ENCODE data around the gene DCX. TPM values are rescaled to one million over a fixed set of nuclear protein-coding genes. Genes with fewer than 3 reads are reported as not detected.

The DCX gene
- total and polyA plus RNA-seq, 2 donors (not counting 1 experiment from before 2014, with no cell fraction given), result not detected

DNA sequence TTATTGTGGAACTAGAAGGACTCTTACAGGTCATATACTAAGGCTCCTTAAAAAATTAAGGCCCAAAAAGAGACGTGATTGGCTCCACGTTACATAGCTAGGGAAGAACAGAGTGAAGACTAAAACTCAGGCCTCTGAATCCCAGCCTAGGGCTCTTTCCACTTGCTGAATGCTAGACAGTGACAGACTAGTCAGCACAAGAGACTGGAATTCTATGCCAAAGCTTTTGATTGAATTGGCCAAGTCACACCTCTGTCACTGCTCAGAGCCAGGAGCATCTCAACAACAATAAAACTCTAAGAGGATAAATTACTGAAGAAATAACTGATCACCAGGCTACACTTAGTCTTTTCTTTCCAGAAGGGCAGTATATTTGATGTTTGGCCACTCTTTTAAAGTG, 16.8 kb downstream of the DCX start:
- intact Hi-C loops (cut with micrococcal nuclease), result no loop called here
- H3K27me3 Mint-ChIP-seq, result no peaks in the 10 kb centered on the region
- no CpG with 5 or more reads among the region's 2 CpGs for WGBS (ENCODE audit: insufficient coverage)

DNA sequence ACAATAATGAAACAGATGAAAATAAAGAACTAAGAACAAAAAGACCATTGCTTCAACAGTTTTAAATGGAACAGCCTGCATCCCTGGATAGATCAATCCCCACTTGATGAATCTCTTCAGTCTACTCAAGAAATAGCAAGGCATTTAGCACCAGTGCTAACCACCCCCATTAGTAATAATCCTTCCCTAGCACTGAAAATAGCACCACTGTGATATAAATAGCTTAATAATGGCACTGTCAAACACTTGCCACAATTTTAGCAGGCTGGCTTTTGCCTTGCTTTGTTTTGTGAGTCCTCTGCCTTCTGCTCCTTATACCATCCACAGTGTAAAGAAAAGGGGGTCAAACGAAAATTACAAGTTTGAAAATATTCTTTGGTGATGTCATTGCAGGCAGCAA, 17.4 kb downstream of the DCX start:
- no peaks in the 10 kb centered on the region for H3K27me3 ChIP-seq (replicated peaks in 1 of 4; ENCODE audit: control extremely low read depth in 1 of 4, control insufficient read depth in 3 of 4, insufficient read depth in 4 of 4, low read length in 3 of 4)
- no peaks in the 10 kb centered on the region for H3K9me3 ChIP-seq (ENCODE audit: control extremely low read depth in 1 of 3, control insufficient read depth in 2 of 3, insufficient read depth in 1 of 3, low read length in 2 of 3)
- CTCF ChIA-PET, result no interaction called here
- no peaks in the 10 kb centered on the region for H4K20me1 ChIP-seq (ENCODE audit: control insufficient read depth, insufficient read depth, low read length, poor library complexity, severe bottlenecking)
- Mint-ChIP-seq H3K27me3 (no peaks in the 10 kb centered on the region), H3K9me3 (ENCODE audit: insufficient read depth) (no peaks in the 10 kb centered on the region), H3K27ac (no peak overlapping the region), H3K4me1 (no peaks in the 10 kb centered on the region), H3K4me3 (no peak overlapping the region)
- no peak overlapping the region for H3K4me3 ChIP-seq (ENCODE audit: control extremely low read depth in 1 of 5, extremely low read depth in 1 of 5, insufficient read depth in 1 of 5, low read depth in 2 of 5, low read length in 4 of 5)
- DNase-seq, result no peak
- H3K9ac ChIP-seq (ENCODE audit: low read length), result no peak overlapping the region
- POLR2A ChIA-PET, result no interaction called here
- H3K4me2 ChIP-seq (replicated peaks; ENCODE audit: low read depth, low read length, poor library complexity, severe bottlenecking), result no peak overlapping the region
- no peaks in the 10 kb centered on the region for H3K79me2 ChIP-seq (ENCODE audit: control insufficient read depth, insufficient read depth, low read length)
- H3K36me3 ChIP-seq (replicated peaks in 1 of 2; ENCODE audit: control extremely low read depth in 1 of 2, control insufficient read depth in 1 of 2, extremely low read depth in 1 of 2, insufficient read depth in 2 of 2, low read length in 1 of 2), result no peaks in the 10 kb centered on the region
- no peak for TF ChIP-seq EZH2 (IDR thresholded peaks at IDR 0.05; ENCODE audit: borderline replicate concordance, insufficient read depth, low read depth, low read length, poor library complexity, severe bottlenecking)
- TF ChIP-seq, protein P1, sequence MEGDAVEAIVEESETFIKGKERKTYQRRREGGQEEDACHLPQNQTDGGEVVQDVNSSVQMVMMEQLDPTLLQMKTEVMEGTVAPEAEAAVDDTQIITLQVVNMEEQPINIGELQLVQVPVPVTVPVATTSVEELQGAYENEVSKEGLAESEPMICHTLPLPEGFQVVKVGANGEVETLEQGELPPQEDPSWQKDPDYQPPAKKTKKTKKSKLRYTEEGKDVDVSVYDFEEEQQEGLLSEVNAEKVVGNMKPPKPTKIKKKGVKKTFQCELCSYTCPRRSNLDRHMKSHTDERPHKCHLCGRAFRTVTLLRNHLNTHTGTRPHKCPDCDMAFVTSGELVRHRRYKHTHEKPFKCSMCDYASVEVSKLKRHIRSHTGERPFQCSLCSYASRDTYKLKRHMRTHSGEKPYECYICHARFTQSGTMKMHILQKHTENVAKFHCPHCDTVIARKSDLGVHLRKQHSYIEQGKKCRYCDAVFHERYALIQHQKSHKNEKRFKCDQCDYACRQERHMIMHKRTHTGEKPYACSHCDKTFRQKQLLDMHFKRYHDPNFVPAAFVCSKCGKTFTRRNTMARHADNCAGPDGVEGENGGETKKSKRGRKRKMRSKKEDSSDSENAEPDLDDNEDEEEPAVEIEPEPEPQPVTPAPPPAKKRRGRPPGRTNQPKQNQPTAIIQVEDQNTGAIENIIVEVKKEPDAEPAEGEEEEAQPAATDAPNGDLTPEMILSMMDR (IDR thresholded peaks at IDR 0.05), result no peak
- no peak overlapping the region for H2AFZ ChIP-seq (ENCODE audit: insufficient read depth, low read depth, low read length, poor library complexity, severe bottlenecking)
- intact Hi-C loops (cut with micrococcal nuclease), result no loop called here
- no peak overlapping the region for H3K27ac ChIP-seq (ENCODE audit: low read length in 2 of 2)
- WGBS (ENCODE audit: insufficient coverage), result no CpG with 5 or more reads among the region's 1 CpG
- H3K4me1 ChIP-seq (ENCODE audit: control insufficient read depth in 2 of 2, insufficient read depth in 2 of 2, low read length in 2 of 2), result no peaks in the 10 kb centered on the region
- ATAC-seq (ENCODE audit: low read depth), result no peak

More for the DNA sequence above, 16.8 kb downstream of the DCX start:
- no peaks in the 10 kb centered on the region for H3K9me3 ChIP-seq (ENCODE audit: control extremely low read depth in 1 of 3, control insufficient read depth in 2 of 3, insufficient read depth in 1 of 3, low read length in 2 of 3)
- DNase-seq (no peak), ATAC-seq (ENCODE audit: low read depth) (no peak)
- Mint-ChIP-seq H3K27ac (no peak overlapping the region), H3K4me3 (no peak overlapping the region), H3K4me1 (no peaks in the 10 kb centered on the region), H3K9me3 (ENCODE audit: insufficient read depth) (no peaks in the 10 kb centered on the region)
- H3K4me1 ChIP-seq (ENCODE audit: control insufficient read depth in 2 of 2, insufficient read depth in 2 of 2, low read length in 2 of 2), result no peaks in the 10 kb centered on the region
- no peak for TF ChIP-seq EZH2 (IDR thresholded peaks at IDR 0.05; ENCODE audit: borderline replicate concordance, insufficient read depth, low read depth, low read length, poor library complexity, severe bottlenecking)
- TF ChIP-seq, protein P1 (IDR thresholded peaks at IDR 0.05), result no peak
- H3K27me3 ChIP-seq (replicated peaks in 1 of 4; ENCODE audit: control extremely low read depth in 1 of 4, control insufficient read depth in 3 of 4, insufficient read depth in 4 of 4, low read length in 3 of 4), result no peaks in the 10 kb centered on the region
- no peak overlapping the region for H2AFZ ChIP-seq (ENCODE audit: insufficient read depth, low read depth, low read length, poor library complexity, severe bottlenecking)
- POLR2A ChIA-PET, result no interaction called here
- CTCF ChIA-PET, result no interaction called here
- H4K20me1 ChIP-seq (ENCODE audit: control insufficient read depth, insufficient read depth, low read length, poor library complexity, severe bottlenecking), result no peaks in the 10 kb centered on the region
- no peaks in the 10 kb centered on the region for H3K79me2 ChIP-seq (ENCODE audit: control insufficient read depth, insufficient read depth, low read length)
- no peak overlapping the region for H3K27ac ChIP-seq (ENCODE audit: low read length in 2 of 2)
- H3K4me3 ChIP-seq (ENCODE audit: control extremely low read depth in 1 of 5, extremely low read depth in 1 of 5, insufficient read depth in 1 of 5, low read depth in 2 of 5, low read length in 4 of 5), result no peak overlapping the region
- H3K4me2 ChIP-seq (replicated peaks; ENCODE audit: low read depth, low read length, poor library complexity, severe bottlenecking), result no peak overlapping the region
- H3K36me3 ChIP-seq (replicated peaks in 1 of 2; ENCODE audit: control extremely low read depth in 1 of 2, control insufficient read depth in 1 of 2, extremely low read depth in 1 of 2, insufficient read depth in 2 of 2, low read length in 1 of 2), result no peaks in the 10 kb centered on the region
- no peak overlapping the region for H3K9ac ChIP-seq (ENCODE audit: low read length)

Measured in B cell (primary cell).